Left ventricle myocardium inferior (tissue), 1 donor: Measurements from ENCODE around the gene PPP2R3A. TPM values are rescaled to one million over a fixed set of nuclear protein-coding genes. Genes with fewer than 3 reads are reported as not detected.

ENCODE experiments used
- DNase-seq: peaks from one replicate; pipeline ENCODE4 v3.0.0-alpha.2; 2020
- H3K27ac ChIP-seq: fragments of 200-600 bp; replicated peaks from 2 replicates; pipeline ENCODE4 v1.8.0; 2021
- H3K27me3 ChIP-seq: fragments of 200-600 bp; 2 replicates; pipeline ENCODE4 v1.8.0; 2021; ENCODE audit warnings: low read depth
- H3K36me3 ChIP-seq: fragments of 200-600 bp; 2 replicates; pipeline ENCODE4 v1.8.0; 2021
- H3K4me1 ChIP-seq: fragments of 200-600 bp; 2 replicates; pipeline ENCODE4 v1.8.0; 2021
- H3K4me3 ChIP-seq: fragments of 200-600 bp; 2 replicates; pipeline ENCODE4 v1.8.0; 2021; ENCODE audit warnings: mild to moderate bottlenecking, moderate library complexity
- H3K9me3 ChIP-seq: fragments of 200-600 bp; replicated peaks from 2 replicates; pipeline ENCODE4 v1.8.0; 2021
- intact Hi-C: fragments of 100-400 bp; cut with micrococcal nuclease; formaldehyde crosslinking; loops from one replicate; pipeline ENCODE4 v1.11.0; 2022
- total RNA-seq: library from RNA; stranded (reverse); fragmentation: NEBNext Ultra II Directional; extraction: Animal tissue kit (Norgen Biotek cat#: 25700); gene quantifications from one replicate; pipeline ENCODE4 v1.2.1, GENCODE V29; 2021
- TF ChIP-seq, protein P1 (sequence below): fragments of 200-600 bp; IDR thresholded peaks from 2 replicates; pipeline ENCODE4 v1.8.0; 2021; ENCODE audit warnings: antibody characterized with exemption, mild to moderate bottlenecking, borderline replicate concordance
- donor health status: DM: no; HTN: yes; CAD: no; lungs with severe emphysema.

PPP2R3A gene
- total RNA-seq, 1 donor from 2014 or later, result 94.9 TPM

DNA sequence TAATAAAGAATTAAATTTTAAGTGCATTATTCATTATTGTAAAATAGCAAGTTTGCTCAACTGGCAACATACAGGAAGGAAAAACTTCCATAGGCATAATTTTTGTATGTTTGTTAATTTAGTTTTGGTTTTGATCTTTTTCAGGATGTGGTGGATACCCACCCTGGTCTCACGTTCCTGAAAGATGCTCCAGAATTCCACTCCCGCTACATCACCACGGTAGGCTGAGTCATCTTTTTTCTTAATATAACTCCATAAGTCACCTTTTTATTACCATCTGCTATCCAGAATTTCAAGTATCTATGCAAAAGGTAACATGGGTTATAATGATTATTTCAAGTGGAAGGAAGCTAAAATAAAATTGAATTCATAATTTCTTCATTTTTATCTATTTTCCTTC, 104.8 kb downstream of the PPP2R3A start:
- peaks cover 41% of the 10 kb centered on the region for H3K4me1 ChIP-seq
- TF ChIP-seq, protein P1, sequence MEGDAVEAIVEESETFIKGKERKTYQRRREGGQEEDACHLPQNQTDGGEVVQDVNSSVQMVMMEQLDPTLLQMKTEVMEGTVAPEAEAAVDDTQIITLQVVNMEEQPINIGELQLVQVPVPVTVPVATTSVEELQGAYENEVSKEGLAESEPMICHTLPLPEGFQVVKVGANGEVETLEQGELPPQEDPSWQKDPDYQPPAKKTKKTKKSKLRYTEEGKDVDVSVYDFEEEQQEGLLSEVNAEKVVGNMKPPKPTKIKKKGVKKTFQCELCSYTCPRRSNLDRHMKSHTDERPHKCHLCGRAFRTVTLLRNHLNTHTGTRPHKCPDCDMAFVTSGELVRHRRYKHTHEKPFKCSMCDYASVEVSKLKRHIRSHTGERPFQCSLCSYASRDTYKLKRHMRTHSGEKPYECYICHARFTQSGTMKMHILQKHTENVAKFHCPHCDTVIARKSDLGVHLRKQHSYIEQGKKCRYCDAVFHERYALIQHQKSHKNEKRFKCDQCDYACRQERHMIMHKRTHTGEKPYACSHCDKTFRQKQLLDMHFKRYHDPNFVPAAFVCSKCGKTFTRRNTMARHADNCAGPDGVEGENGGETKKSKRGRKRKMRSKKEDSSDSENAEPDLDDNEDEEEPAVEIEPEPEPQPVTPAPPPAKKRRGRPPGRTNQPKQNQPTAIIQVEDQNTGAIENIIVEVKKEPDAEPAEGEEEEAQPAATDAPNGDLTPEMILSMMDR, result no peak
- intact Hi-C loops, result loop anchor here (10.0 kb wide), 1 partner anchor 684 kb away; the partner anchor contains the start of gene STAG1
- H3K27me3 ChIP-seq, result no peaks in the 10 kb centered on the region
- H3K36me3 ChIP-seq, result peaks cover 11% of the 10 kb centered on the region
- H3K9me3 ChIP-seq, result no peaks in the 10 kb centered on the region
- no peak overlapping the region for H3K4me3 ChIP-seq
- DNase-seq, result no peak
- peak overlapping the region; percentile 80 for H3K27ac ChIP-seq

DNA sequence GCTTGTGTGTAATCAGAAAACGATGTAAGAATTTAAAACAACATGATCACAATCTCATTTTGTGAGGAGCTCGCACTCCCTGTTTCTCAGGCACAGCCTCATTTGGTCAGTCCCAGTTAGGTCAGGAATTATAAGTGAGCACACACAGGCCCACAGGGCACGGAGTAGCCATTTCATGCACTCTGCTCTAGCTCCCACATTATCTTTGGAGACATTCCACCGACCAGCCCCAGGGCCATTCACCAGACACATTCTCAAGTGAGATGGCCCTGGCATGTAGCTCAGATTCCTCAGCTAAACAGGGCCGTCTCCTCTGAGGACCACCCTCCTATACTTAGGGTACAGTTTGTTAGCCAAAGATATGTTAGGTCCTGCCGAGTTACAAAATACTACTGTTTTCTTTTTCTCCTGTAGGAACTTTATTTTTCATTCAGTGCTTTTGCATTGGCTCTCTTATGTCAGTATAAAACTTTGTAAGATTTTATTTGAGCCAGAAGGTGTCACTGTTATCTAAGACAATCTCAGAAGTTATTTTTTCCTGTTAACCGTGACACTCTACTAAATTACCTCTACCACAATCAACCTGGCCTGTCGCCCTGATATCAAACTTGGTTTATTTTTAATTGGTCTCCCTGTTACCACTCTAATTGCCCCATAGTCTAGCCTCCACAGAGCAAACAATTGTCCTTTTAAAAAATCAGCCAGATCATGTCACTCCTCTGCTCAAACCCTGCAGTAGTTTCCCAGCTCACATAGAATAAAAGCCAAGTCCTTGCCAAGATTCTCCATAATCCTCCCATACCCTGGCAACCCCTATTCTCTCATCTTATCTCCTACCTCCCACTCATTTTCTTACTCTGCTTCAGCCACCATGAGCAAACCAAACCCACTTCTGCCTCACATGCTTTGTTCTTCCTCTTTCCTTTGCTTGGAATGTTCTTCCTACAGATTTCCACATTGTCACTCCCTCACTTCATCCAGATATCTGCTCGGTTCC, 105.7 kb downstream of the PPP2R3A start:
- Histone ChIP-seq H3K4me3 (no peak overlapping the region), H3K27ac (peak overlapping the region; percentile 80), H3K27me3 (no peaks in the 10 kb centered on the region), H3K4me1 (peaks cover 45% of the 10 kb centered on the region), H3K36me3 (peaks cover 8% of the 10 kb centered on the region), H3K9me3 (no peaks in the 10 kb centered on the region)
- TF ChIP-seq, protein P1, result no peak
- intact Hi-C loops, result loop anchor here (10.0 kb wide), 1 partner anchor 684 kb away; the partner anchor contains the start of gene STAG1
- peak; percentile 22 for DNase-seq

DNA sequence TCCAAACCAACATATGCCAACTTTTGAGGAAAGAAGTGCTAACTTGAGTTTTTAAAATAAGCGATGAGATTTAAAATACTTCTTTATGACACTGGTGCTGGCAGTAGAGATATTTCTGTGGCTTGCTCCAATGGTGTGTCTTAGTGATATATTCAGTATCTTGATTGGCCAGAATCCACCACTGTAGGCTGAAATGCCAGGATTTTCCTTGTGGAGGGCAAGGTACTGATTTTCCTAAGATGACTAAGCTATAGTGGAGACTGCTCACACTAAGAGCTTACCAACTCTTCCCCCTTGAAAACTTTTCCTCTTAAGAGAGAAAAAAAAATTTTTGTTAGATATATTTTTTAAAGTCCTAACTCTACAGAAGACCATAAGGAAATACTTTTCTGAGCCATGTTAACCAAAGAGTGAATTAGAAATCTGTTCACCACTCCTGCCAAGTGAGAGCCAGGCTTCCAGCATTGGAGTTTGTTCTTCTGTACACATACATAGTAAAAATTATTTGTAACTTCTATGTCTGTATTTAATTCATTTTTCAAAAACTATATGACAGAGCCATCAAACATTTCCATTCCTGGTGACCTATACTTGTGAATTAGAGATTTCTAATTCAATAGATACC, 109.1 kb downstream of the PPP2R3A start:
- Histone ChIP-seq H3K36me3 (no peaks in the 10 kb centered on the region), H3K27me3 (no peaks in the 10 kb centered on the region), H3K4me1 (peaks cover 44% of the 10 kb centered on the region), H3K9me3 (no peaks in the 10 kb centered on the region), H3K4me3 (no peak overlapping the region), H3K27ac (peak overlapping the region; percentile 39)
- TF ChIP-seq, protein P1, result no peak
- intact Hi-C loops, result loop anchor here (5.0 to 10.0 kb wide), 2 partner anchors 680 to 938 kb away; partner anchors contain the start of gene STAG1
- no peak for DNase-seq

DNA sequence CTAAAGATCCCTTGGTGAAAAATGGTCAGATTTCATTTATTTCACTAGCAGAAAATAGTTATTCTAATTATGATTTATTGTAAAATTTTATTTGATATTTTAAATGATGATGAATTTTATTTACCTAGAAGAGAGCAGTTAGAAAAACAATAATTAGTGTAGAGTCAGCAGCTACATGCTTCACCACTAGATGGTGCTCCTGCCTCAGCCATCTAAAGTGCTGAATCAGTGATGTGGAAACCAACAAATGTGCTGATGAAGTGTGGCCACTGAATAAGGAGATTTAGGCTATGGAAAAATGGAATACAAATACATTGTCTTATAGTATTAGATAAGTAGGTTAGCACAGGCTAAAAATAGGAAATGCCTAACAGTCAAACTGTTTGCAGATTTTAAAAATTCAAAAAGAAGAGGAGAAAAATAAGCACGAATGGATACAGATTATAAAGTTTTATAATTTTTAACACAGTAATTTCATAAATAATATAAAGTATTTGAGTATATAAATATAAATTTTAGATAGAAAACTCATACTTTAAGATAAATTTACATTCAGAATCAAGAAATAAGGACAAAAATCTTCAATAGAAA, 109.8 kb downstream of the PPP2R3A start:
- intact Hi-C loops, result loop anchor here (5.0 to 10.0 kb wide), 2 partner anchors 679 to 937 kb away; partner anchors contain the start of gene STAG1
- Histone ChIP-seq H3K4me1 (peaks cover 38% of the 10 kb centered on the region), H3K9me3 (no peaks in the 10 kb centered on the region), H3K27ac (peak overlapping the region; percentile 64), H3K4me3 (no peak overlapping the region), H3K27me3 (no peaks in the 10 kb centered on the region), H3K36me3 (peaks cover 3% of the 10 kb centered on the region)
- DNase-seq, result peak; percentile 53
- TF ChIP-seq, protein P1, result peak; percentile 92

DNA sequence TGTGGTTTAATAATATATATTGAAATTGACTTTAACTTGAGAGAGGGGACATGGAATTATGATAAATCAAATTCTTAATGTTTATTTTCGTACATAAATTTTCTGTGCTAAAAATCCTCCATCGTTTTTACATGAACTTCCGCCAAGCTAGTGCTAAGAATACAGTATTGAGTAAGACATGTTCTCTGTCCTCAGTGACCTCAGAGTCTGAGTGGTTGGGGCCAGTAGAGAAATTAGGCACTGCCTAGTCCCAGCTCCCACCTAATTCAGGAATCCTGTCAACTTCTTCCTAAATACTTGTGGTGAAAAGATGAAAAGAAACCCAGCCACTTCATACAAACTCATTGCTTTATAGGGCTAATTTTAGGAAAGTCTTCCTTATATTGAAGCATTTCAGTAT, 110.3 kb downstream of the PPP2R3A start:
- Histone ChIP-seq H3K27ac (peak overlapping the region; percentile 64), H3K9me3 (no peaks in the 10 kb centered on the region), H3K27me3 (no peaks in the 10 kb centered on the region), H3K4me3 (no peak overlapping the region), H3K4me1 (peaks cover 33% of the 10 kb centered on the region), H3K36me3 (peaks cover 8% of the 10 kb centered on the region)
- TF ChIP-seq, protein P1, result no peak
- DNase-seq, result no peak
- intact Hi-C loops, result loop anchor here (5.0 to 10.0 kb wide), 2 partner anchors 679 to 936 kb away; partner anchors contain the start of gene STAG1
